ENCODE results near the gene DPP4. TPM values are rescaled to one million over a fixed set of nuclear protein-coding genes. Genes with fewer than 3 reads are reported as not detected.

DPP4 gene
- total and polyA plus RNA-seq, 2 of the 4 experiments (the other 2 are of a cell fraction), result 13.2 to 19.0 TPM

GRCh38 chr2:162018530-162018929, 55.5 kb downstream of the DPP4 start:
- no peak overlapping the region for H3K4me2 ChIP-seq (ENCODE audit: low read depth, low read length)
- H3K36me3 ChIP-seq (ENCODE audit: control insufficient read depth, insufficient read depth, low read length), result peaks cover 15% of the 10 kb centered on the region
- no peaks in the 10 kb centered on the region for H4K20me1 ChIP-seq (ENCODE audit: insufficient read depth, low read length)
- H4K8ac ChIP-seq (ENCODE audit: low read depth in 2 of 2, low read length in 2 of 2), result no peak overlapping the region
- in situ Hi-C loops (cut with MboI; ENCODE audit: low sequenced_read_pairs), result no loop called here
- ChIA-PET POLR2A (ENCODE audit: unreplicated experiment) (no interaction called here), CTCF (interaction anchor here (0.6 kb wide), 1 partner anchor 15 kb away, joined by 3 read pairs; no protein-coding TSS in a partner anchor)
- H3K18ac ChIP-seq (ENCODE audit: low read depth, low read length), result no peak overlapping the region
- no peak overlapping the region for H2AFZ ChIP-seq (replicated peaks; ENCODE audit: low read length, poor library complexity)
- no peak overlapping the region for H2AK5ac ChIP-seq (ENCODE audit: low read depth, low read length)
- H3K4me3 ChIP-seq (ENCODE audit: insufficient read depth, low read depth, low read length), result no peak overlapping the region
- no peak for TF ChIP-seq RAD21 (IDR thresholded peaks at IDR 0.05; ENCODE audit: low read length)
- no peak for TF ChIP-seq MXI1 (IDR thresholded peaks at IDR 0.05; ENCODE audit: borderline replicate concordance, low read depth, low read length)
- TF ChIP-seq BHLHE40 (IDR thresholded peaks at IDR 0.05; ENCODE audit: low read depth, low read length), result no peak
- no peak for TF ChIP-seq RCOR1 (IDR thresholded peaks at IDR 0.05; ENCODE audit: insufficient replicate concordance, low read length)
- TF ChIP-seq CEBPB (IDR thresholded peaks at IDR 0.05; ENCODE audit: low read depth, low read length), result no peak
- no peak for TF ChIP-seq MAFK (IDR thresholded peaks at IDR 0.05; ENCODE audit: low read depth, low read length)
- TF ChIP-seq NFE2L2 (IDR thresholded peaks at IDR 0.05; ENCODE audit: low read depth, low read length), result no peak
- no peak for TF ChIP-seq RFX5 (IDR thresholded peaks at IDR 0.05; ENCODE audit: low read depth, low read length)
- TF ChIP-seq, protein P1, sequence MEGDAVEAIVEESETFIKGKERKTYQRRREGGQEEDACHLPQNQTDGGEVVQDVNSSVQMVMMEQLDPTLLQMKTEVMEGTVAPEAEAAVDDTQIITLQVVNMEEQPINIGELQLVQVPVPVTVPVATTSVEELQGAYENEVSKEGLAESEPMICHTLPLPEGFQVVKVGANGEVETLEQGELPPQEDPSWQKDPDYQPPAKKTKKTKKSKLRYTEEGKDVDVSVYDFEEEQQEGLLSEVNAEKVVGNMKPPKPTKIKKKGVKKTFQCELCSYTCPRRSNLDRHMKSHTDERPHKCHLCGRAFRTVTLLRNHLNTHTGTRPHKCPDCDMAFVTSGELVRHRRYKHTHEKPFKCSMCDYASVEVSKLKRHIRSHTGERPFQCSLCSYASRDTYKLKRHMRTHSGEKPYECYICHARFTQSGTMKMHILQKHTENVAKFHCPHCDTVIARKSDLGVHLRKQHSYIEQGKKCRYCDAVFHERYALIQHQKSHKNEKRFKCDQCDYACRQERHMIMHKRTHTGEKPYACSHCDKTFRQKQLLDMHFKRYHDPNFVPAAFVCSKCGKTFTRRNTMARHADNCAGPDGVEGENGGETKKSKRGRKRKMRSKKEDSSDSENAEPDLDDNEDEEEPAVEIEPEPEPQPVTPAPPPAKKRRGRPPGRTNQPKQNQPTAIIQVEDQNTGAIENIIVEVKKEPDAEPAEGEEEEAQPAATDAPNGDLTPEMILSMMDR (conservative IDR thresholded peaks at IDR 0.05; ENCODE audit: low read depth, low read length), result no peak
- no peak for TF ChIP-seq SMC3 (IDR thresholded peaks at IDR 0.05; ENCODE audit: low read depth, low read length)
- TF ChIP-seq MAZ (IDR thresholded peaks at IDR 0.05; ENCODE audit: borderline replicate concordance, low read depth, low read length), result no peak
- TF ChIP-seq, protein P2, sequence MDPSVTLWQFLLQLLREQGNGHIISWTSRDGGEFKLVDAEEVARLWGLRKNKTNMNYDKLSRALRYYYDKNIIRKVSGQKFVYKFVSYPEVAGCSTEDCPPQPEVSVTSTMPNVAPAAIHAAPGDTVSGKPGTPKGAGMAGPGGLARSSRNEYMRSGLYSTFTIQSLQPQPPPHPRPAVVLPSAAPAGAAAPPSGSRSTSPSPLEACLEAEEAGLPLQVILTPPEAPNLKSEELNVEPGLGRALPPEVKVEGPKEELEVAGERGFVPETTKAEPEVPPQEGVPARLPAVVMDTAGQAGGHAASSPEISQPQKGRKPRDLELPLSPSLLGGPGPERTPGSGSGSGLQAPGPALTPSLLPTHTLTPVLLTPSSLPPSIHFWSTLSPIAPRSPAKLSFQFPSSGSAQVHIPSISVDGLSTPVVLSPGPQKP (IDR thresholded peaks at IDR 0.05; ENCODE audit: borderline replicate concordance, low read depth, low read length), result no peak
- TF ChIP-seq, protein P3, sequence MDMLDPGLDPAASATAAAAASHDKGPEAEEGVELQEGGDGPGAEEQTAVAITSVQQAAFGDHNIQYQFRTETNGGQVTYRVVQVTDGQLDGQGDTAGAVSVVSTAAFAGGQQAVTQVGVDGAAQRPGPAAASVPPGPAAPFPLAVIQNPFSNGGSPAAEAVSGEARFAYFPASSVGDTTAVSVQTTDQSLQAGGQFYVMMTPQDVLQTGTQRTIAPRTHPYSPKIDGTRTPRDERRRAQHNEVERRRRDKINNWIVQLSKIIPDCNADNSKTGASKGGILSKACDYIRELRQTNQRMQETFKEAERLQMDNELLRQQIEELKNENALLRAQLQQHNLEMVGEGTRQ (IDR thresholded peaks at IDR 0.05; ENCODE audit: low read depth, low read length), result no peak
- TF ChIP-seq POLR2A (IDR thresholded peaks at IDR 0.05; ENCODE audit: low read depth, low read length), result no peak
- intact Hi-C loops (cut with micrococcal nuclease), result no loop called here
- no peak overlapping the region for H3K56ac ChIP-seq (ENCODE audit: extremely low read depth, insufficient read depth, low read length)
- no peak overlapping the region for H4K91ac ChIP-seq (ENCODE audit: insufficient read depth, low read depth, low read length)
- no peak overlapping the region for H3K23ac ChIP-seq (ENCODE audit: low read depth, low read length)
- no peak overlapping the region for H2AK9ac ChIP-seq (replicated peaks; ENCODE audit: low read depth, low read length, poor library complexity)
- no peaks in the 10 kb centered on the region for H3K9me3 ChIP-seq (ENCODE audit: control insufficient read depth, insufficient read depth, low read length)
- H3K14ac ChIP-seq (replicated peaks; ENCODE audit: low read depth, low read length), result no peak overlapping the region
- H3K9ac ChIP-seq (ENCODE audit: low read depth, low read length), result no peak overlapping the region
- DNase-seq, result no peak
- H4K5ac ChIP-seq (ENCODE audit: low read depth, low read length), result no peak overlapping the region
- H3K9me1 ChIP-seq (ENCODE audit: insufficient read depth, low read length), result peaks cover 3% of the 10 kb centered on the region
- no peaks in the 10 kb centered on the region for H3K79me1 ChIP-seq (ENCODE audit: low read depth in 1 of 2, low read length in 2 of 2)
- H3K27ac ChIP-seq (ENCODE audit: insufficient read depth, low read length), result no peak overlapping the region
- no peaks in the 10 kb centered on the region for H3K27me3 ChIP-seq (ENCODE audit: control insufficient read depth, insufficient read depth, low read length)
- H3K4me1 ChIP-seq (ENCODE audit: control insufficient read depth, insufficient read depth, low read length), result peaks cover 3% of the 10 kb centered on the region
- no peak overlapping the region for H2BK120ac ChIP-seq (ENCODE audit: low read depth, low read length)
- H2BK5ac ChIP-seq (ENCODE audit: low read depth, low read length, poor library complexity, severe bottlenecking), result no peak overlapping the region
- ATAC-seq (ENCODE audit: low read depth), result no peak
- no peak overlapping the region for H3K4ac ChIP-seq (ENCODE audit: low read depth, low read length)
- H2BK20ac ChIP-seq (ENCODE audit: low read depth, low read length), result no peak overlapping the region
- H2BK15ac ChIP-seq (ENCODE audit: low read depth, low read length), result no peak overlapping the region
- no TSS peak for BruUV-seq (replicated peaks)
- no CpG with 5 or more reads among the region's 8 CpGs for WGBS, 2 experiments (ENCODE audit: extremely low coverage in 2 of 2, insufficient read length in 1 of 2)
- dilution Hi-C loops (cut with HindIII; ENCODE audit: low sequenced_read_pairs, unreplicated experiment), result no loop called here
